Activated T-cell treated with anti-CD3 and anti-CD28 coated beads, Interleukin-2, amount 50 U/mL, for 24 hours (primary cell): Measurements from ENCODE around the gene MCC.

Source experiments
- DNase-seq: peaks from one replicate; pipeline ENCODE4 v3.0.0-alpha.2; 2020
- H3K27ac Mint-ChIP-seq: 2 replicates; pipeline ENCODE4 v1.8.0; 2020; ENCODE audit warnings: mild to moderate bottlenecking, mixed read lengths
- H3K27me3 Mint-ChIP-seq: 2 replicates; pipeline ENCODE4 v1.8.0; 2020; ENCODE audit warnings: mixed read lengths
- H3K36me3 Mint-ChIP-seq: 2 replicates; pipeline ENCODE4 v1.8.0; 2020; ENCODE audit warnings: low read depth, mixed read lengths
- H3K4me1 Mint-ChIP-seq: 2 replicates; pipeline ENCODE4 v1.8.0; 2020; ENCODE audit warnings: low read depth, mixed read lengths
- H3K4me3 Mint-ChIP-seq: 2 replicates; pipeline ENCODE4 v1.8.0; 2020; ENCODE audit warnings: mild to moderate bottlenecking, moderate library complexity, mixed read lengths
- H3K9me3 Mint-ChIP-seq: 2 replicates; pipeline ENCODE4 v1.8.0; 2020; ENCODE audit warnings: mixed read lengths

The MCC gene

GRCh38 chr5:113197456-113198200, 290.6 kb downstream of the MCC start:
- Mint-ChIP-seq H3K9me3 (no peaks in the 10 kb centered on the region), H3K27ac (no peak overlapping the region), H3K36me3 (no peaks in the 10 kb centered on the region), H3K4me1 (no peaks in the 10 kb centered on the region), H3K4me3 (no peak overlapping the region), H3K27me3 (no peaks in the 10 kb centered on the region)
- DNase-seq, result no peak

GRCh38 chr5:113195771-113196170, 292.5 kb downstream of the MCC start:
- H3K27me3 Mint-ChIP-seq, result no peaks in the 10 kb centered on the region
- no peaks in the 10 kb centered on the region for H3K9me3 Mint-ChIP-seq
- H3K4me3 Mint-ChIP-seq, result no peak overlapping the region
- H3K36me3 Mint-ChIP-seq, result no peaks in the 10 kb centered on the region
- H3K27ac Mint-ChIP-seq, result no peak overlapping the region
- H3K4me1 Mint-ChIP-seq, result no peaks in the 10 kb centered on the region
- DNase-seq, result no peak

GRCh38 chr5:113195251-113195650, 293.0 kb downstream of the MCC start:
- no peaks in the 10 kb centered on the region for H3K4me1 Mint-ChIP-seq
- H3K36me3 Mint-ChIP-seq, result no peaks in the 10 kb centered on the region
- H3K27ac Mint-ChIP-seq, result no peak overlapping the region
- no peaks in the 10 kb centered on the region for H3K9me3 Mint-ChIP-seq
- DNase-seq, result no peak
- H3K27me3 Mint-ChIP-seq, result no peaks in the 10 kb centered on the region
- H3K4me3 Mint-ChIP-seq, result no peak overlapping the region

GRCh38 chr5:113194591-113194990, 293.7 kb downstream of the MCC start:
- DNase-seq, result no peak
- H3K9me3 Mint-ChIP-seq, result no peaks in the 10 kb centered on the region
- no peaks in the 10 kb centered on the region for H3K27me3 Mint-ChIP-seq
- no peaks in the 10 kb centered on the region for H3K4me1 Mint-ChIP-seq
- H3K4me3 Mint-ChIP-seq, result no peak overlapping the region
- H3K36me3 Mint-ChIP-seq, result no peaks in the 10 kb centered on the region
- no peak overlapping the region for H3K27ac Mint-ChIP-seq

- no peaks in the 10 kb centered on the region for H3K36me3 Mint-ChIP-seq
- no peak for DNase-seq
- H3K27me3 Mint-ChIP-seq, result no peaks in the 10 kb centered on the region
- no peak overlapping the region for H3K27ac Mint-ChIP-seq
- no peaks in the 10 kb centered on the region for H3K4me1 Mint-ChIP-seq
- H3K9me3 Mint-ChIP-seq, result no peaks in the 10 kb centered on the region
- no peak overlapping the region for H3K4me3 Mint-ChIP-seq
Observed at GRCh38 chr5:113194125-113194524, 294.1 kb downstream of the MCC start.

- Mint-ChIP-seq H3K27ac (no peak overlapping the region), H3K4me1 (no peaks in the 10 kb centered on the region), H3K9me3 (no peaks in the 10 kb centered on the region), H3K4me3 (no peak overlapping the region), H3K27me3 (no peaks in the 10 kb centered on the region), H3K36me3 (no peaks in the 10 kb centered on the region)
- DNase-seq, result no peak
Observed at GRCh38 chr5:113193311-113193978, 294.8 kb downstream of the MCC start.

GRCh38 chr5:113192541-113192940, 295.7 kb downstream of the MCC start:
- Mint-ChIP-seq H3K4me3 (no peak overlapping the region), H3K36me3 (no peaks in the 10 kb centered on the region), H3K4me1 (no peaks in the 10 kb centered on the region), H3K27me3 (no peaks in the 10 kb centered on the region), H3K27ac (no peak overlapping the region), H3K9me3 (no peaks in the 10 kb centered on the region)
- no peak for DNase-seq

GRCh38 chr5:113190347-113190746, 297.9 kb downstream of the MCC start:
- Mint-ChIP-seq H3K9me3 (no peaks in the 10 kb centered on the region), H3K36me3 (no peaks in the 10 kb centered on the region), H3K27ac (no peak overlapping the region), H3K4me1 (no peaks in the 10 kb centered on the region), H3K27me3 (no peaks in the 10 kb centered on the region), H3K4me3 (no peak overlapping the region)
- DNase-seq, result no peak

- no peak for DNase-seq
- Mint-ChIP-seq H3K4me1 (no peaks in the 10 kb centered on the region), H3K27me3 (no peaks in the 10 kb centered on the region), H3K9me3 (no peaks in the 10 kb centered on the region), H3K27ac (no peak overlapping the region), H3K36me3 (no peaks in the 10 kb centered on the region), H3K4me3 (no peak overlapping the region)
Observed at GRCh38 chr5:113189291-113189690, 299.0 kb downstream of the MCC start.

GRCh38 chr5:113188436-113188835, 299.8 kb downstream of the MCC start:
- Mint-ChIP-seq H3K9me3 (no peaks in the 10 kb centered on the region), H3K36me3 (no peaks in the 10 kb centered on the region), H3K4me3 (no peak overlapping the region), H3K27ac (no peak overlapping the region), H3K27me3 (no peaks in the 10 kb centered on the region), H3K4me1 (no peaks in the 10 kb centered on the region)
- DNase-seq, result no peak

- Mint-ChIP-seq H3K9me3 (no peaks in the 10 kb centered on the region), H3K4me1 (no peaks in the 10 kb centered on the region), H3K36me3 (no peaks in the 10 kb centered on the region), H3K27me3 (no peaks in the 10 kb centered on the region), H3K4me3 (no peak overlapping the region), H3K27ac (no peak overlapping the region)
- DNase-seq, result no peak
Observed at GRCh38 chr5:113187906-113188305, 300.3 kb downstream of the MCC start.

GRCh38 chr5:113186061-113186460, 302.2 kb downstream of the MCC start:
- H3K36me3 Mint-ChIP-seq, result no peaks in the 10 kb centered on the region
- H3K9me3 Mint-ChIP-seq, result no peaks in the 10 kb centered on the region
- H3K4me1 Mint-ChIP-seq, result peaks cover 14% of the 10 kb centered on the region
- H3K27ac Mint-ChIP-seq, result no peak overlapping the region
- no peak overlapping the region for H3K4me3 Mint-ChIP-seq
- DNase-seq, result no peak
- no peaks in the 10 kb centered on the region for H3K27me3 Mint-ChIP-seq

GRCh38 chr5:113183694-113184093, 304.6 kb downstream of the MCC start:
- no peaks in the 10 kb centered on the region for H3K27me3 Mint-ChIP-seq
- H3K9me3 Mint-ChIP-seq, result no peaks in the 10 kb centered on the region
- H3K4me1 Mint-ChIP-seq, result peaks cover 14% of the 10 kb centered on the region
- no peak for DNase-seq
- H3K27ac Mint-ChIP-seq, result no peak overlapping the region
- no peak overlapping the region for H3K4me3 Mint-ChIP-seq
- H3K36me3 Mint-ChIP-seq, result no peaks in the 10 kb centered on the region

- no peaks in the 10 kb centered on the region for H3K36me3 Mint-ChIP-seq
Observed at GRCh38 chr5:113182658-113183344, 305.5 kb downstream of the MCC start.

GRCh38 chr5:113181853-113182490, 306.3 kb downstream of the MCC start:
- Mint-ChIP-seq H3K9me3 (no peaks in the 10 kb centered on the region), H3K36me3 (no peaks in the 10 kb centered on the region), H3K4me3 (no peak overlapping the region), H3K27me3 (no peaks in the 10 kb centered on the region), H3K4me1 (peaks cover 14% of the 10 kb centered on the region), H3K27ac (no peak overlapping the region)
- DNase-seq, result no peak

More at GRCh38 chr5:113182658-113183344, 305.5 kb downstream of the MCC start:
- Mint-ChIP-seq H3K4me1 (peaks cover 14% of the 10 kb centered on the region), H3K4me3 (no peak overlapping the region), H3K9me3 (no peaks in the 10 kb centered on the region), H3K27ac (no peak overlapping the region), H3K27me3 (no peaks in the 10 kb centered on the region)
- DNase-seq, result no peak
